SK-N-SH treated with all-trans-retinoic acid at 6 μM for 48 hours (cell line): Measurements from ENCODE around the gene SEPHS1.

Experiments
- ATAC-seq: fragments of 200-7000 bp; cut with Tn5 transposase; 3 replicates; pipeline ENCODE4 v1.9.1; 2020; ENCODE audit warnings: mild to moderate bottlenecking, moderate library complexity
- ARNTL ChIP-seq: fragments of 450-650 bp; formaldehyde crosslinking; IDR thresholded peaks from 2 replicates; pipeline ENCODE4 v1.5.0; 2020; ENCODE audit warnings: low read depth, mild to moderate bottlenecking, moderate library complexity, borderline replicate concordance
- CSDC2 ChIP-seq: fragments of 250-450 bp; sonication (Bioruptor Pico); IDR thresholded peaks from 2 replicates; pipeline ENCODE4 v1.5.0; 2020; ENCODE audit warnings: mild to moderate bottlenecking, moderate library complexity
- CSRNP3 ChIP-seq: fragments of 250-450 bp; sonication (Bioruptor Pico); IDR thresholded peaks from 2 replicates; pipeline ENCODE4 v1.5.1; 2021; ENCODE audit warnings: mild to moderate bottlenecking, moderate library complexity
- ESRRG ChIP-seq: fragments of 250-450 bp; sonication (Bioruptor Pico); IDR thresholded peaks from 2 replicates; pipeline ENCODE4 v1.6.1; 2021; ENCODE audit warnings: mild to moderate bottlenecking
- GLIS3 ChIP-seq: fragments of 250-450 bp; sonication (Bioruptor Pico); IDR thresholded peaks from 2 replicates; pipeline ENCODE4 v1.5.0; 2020; ENCODE audit warnings: mild to moderate bottlenecking, moderate library complexity
- ISL1 ChIP-seq: fragments of 250-450 bp; sonication (Bioruptor Pico); IDR thresholded peaks from 2 replicates; pipeline ENCODE4 v2.1.2; 2022; ENCODE audit warnings: mild to moderate bottlenecking, moderate library complexity
- OSR1 ChIP-seq: fragments of 250-450 bp; sonication (Bioruptor Pico); IDR thresholded peaks from 2 replicates; pipeline ENCODE4 v1.8.0; 2022; ENCODE audit warnings: moderate library complexity, mild to moderate bottlenecking, inconsistent platforms
- PPARA ChIP-seq: fragments of 250-450 bp; sonication (Bioruptor Pico); IDR thresholded peaks from 2 replicates; pipeline ENCODE4 v1.5.0; 2020; ENCODE audit warnings: mild to moderate bottlenecking, borderline replicate concordance
- RARB ChIP-seq: fragments of 250-450 bp; sonication (Bioruptor Pico); IDR thresholded peaks from 2 replicates; pipeline ENCODE4 v1.8.0; 2021; ENCODE audit warnings: mild to moderate bottlenecking, moderate library complexity
- SNAI2 ChIP-seq: fragments of 250-450 bp; sonication (Bioruptor Pico); IDR thresholded peaks from 2 replicates; pipeline ENCODE4 v1.5.0; 2020; ENCODE audit warnings: mild to moderate bottlenecking, moderate library complexity
- TCF4 ChIP-seq: fragments of 250-450 bp; sonication (Bioruptor Pico); IDR thresholded peaks from 2 replicates; pipeline ENCODE4 v1.8.0; 2021; ENCODE audit warnings: mild to moderate bottlenecking, moderate library complexity, borderline replicate concordance
- TOX ChIP-seq: fragments of 250-450 bp; sonication (Bioruptor Pico); IDR thresholded peaks from 2 replicates; pipeline ENCODE4 v1.8.0; 2021; ENCODE audit warnings: mild to moderate bottlenecking, moderate library complexity, borderline replicate concordance
- TSHZ2 ChIP-seq: fragments of 250-450 bp; sonication (Bioruptor Pico); IDR thresholded peaks from 2 replicates; pipeline ENCODE4 v1.5.0; 2020; ENCODE audit warnings: mild to moderate bottlenecking, moderate library complexity
- ZFP3 ChIP-seq: fragments of 250-450 bp; sonication (Bioruptor Pico); IDR thresholded peaks from 2 replicates; pipeline ENCODE4 v1.5.0; 2020; ENCODE audit warnings: mild to moderate bottlenecking, moderate library complexity
- ZFP30 ChIP-seq: fragments of 450-650 bp; formaldehyde crosslinking; IDR thresholded peaks from 2 replicates; pipeline ENCODE4 v1.5.0; 2022; ENCODE audit warnings: mild to moderate bottlenecking, moderate library complexity
- ZNF565 ChIP-seq: fragments of 450-650 bp; formaldehyde crosslinking; conservative IDR thresholded peaks from 2 replicates; pipeline ENCODE4 v1.5.0; 2020; ENCODE audit warnings: low read depth, mild to moderate bottlenecking, moderate library complexity
- ZNF70 ChIP-seq: fragments of 450-650 bp; formaldehyde crosslinking; IDR thresholded peaks from 2 replicates; pipeline ENCODE4 v1.5.0; 2020; ENCODE audit warnings: mild to moderate bottlenecking, moderate library complexity
- ZNF8 ChIP-seq: fragments of 450-650 bp; formaldehyde crosslinking; IDR thresholded peaks from 2 replicates; pipeline ENCODE4 v1.5.0; 2020; ENCODE audit warnings: mild to moderate bottlenecking, moderate library complexity
- TF ChIP-seq, protein P1 (sequence below): fragments of 250-450 bp; sonication (Bioruptor Pico); IDR thresholded peaks from 2 replicates; pipeline ENCODE4 v1.8.0; 2021; ENCODE audit warnings: low read depth, mild to moderate bottlenecking, moderate library complexity, borderline replicate concordance

SEPHS1 gene

DNA sequence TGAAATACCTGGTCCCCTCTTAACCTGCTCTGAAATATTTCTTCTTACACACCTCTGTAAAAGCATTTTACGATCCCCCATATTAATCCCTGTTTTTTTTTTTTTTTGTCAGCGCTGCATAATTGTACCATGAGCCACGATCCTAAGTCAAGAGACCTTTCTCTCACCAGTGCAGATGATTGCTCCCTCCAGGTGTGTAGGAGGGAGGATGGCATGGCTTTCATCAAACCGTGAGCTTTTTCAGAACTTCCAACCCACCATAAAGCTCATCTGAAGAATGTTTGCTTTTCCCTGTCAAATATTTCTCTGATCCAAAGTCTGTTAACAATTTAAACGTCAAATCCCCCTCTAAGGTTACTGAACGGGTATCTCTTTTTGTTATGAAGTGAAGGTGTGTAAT lies 28.2 kb upstream of the SEPHS1 start:
- no peak for ATAC-seq
- TF ChIP-seq ZFP30 (CRISPR knock-in tag) (no peak), OSR1 (CRISPR knock-in tag) (no peak), ISL1 (CRISPR knock-in tag) (no peak), ZNF565 (no peak), CSRNP3 (CRISPR knock-in tag) (no peak), TSHZ2 (CRISPR knock-in tag) (no peak), RARB (CRISPR knock-in tag) (no peak)

GRCh38 chr10:13375791-13376190 lies 27.7 kb upstream of the SEPHS1 start:
- TF ChIP-seq GLIS3, result no peak
- ATAC-seq, result no peak

- no peak for ATAC-seq
- no peak for TF ChIP-seq ZFP3
- no peak for TF ChIP-seq SNAI2
- TF ChIP-seq TSHZ2 (CRISPR knock-in tag), result no peak
- no peak for TF ChIP-seq ZNF8
- no peak for TF ChIP-seq TCF4 (CRISPR knock-in tag)
Observed at GRCh38 chr10:13373644-13374043, 25.6 kb upstream of the SEPHS1 start.

- TF ChIP-seq TCF4 (CRISPR knock-in tag), result no peak
- TF ChIP-seq, protein P1, sequence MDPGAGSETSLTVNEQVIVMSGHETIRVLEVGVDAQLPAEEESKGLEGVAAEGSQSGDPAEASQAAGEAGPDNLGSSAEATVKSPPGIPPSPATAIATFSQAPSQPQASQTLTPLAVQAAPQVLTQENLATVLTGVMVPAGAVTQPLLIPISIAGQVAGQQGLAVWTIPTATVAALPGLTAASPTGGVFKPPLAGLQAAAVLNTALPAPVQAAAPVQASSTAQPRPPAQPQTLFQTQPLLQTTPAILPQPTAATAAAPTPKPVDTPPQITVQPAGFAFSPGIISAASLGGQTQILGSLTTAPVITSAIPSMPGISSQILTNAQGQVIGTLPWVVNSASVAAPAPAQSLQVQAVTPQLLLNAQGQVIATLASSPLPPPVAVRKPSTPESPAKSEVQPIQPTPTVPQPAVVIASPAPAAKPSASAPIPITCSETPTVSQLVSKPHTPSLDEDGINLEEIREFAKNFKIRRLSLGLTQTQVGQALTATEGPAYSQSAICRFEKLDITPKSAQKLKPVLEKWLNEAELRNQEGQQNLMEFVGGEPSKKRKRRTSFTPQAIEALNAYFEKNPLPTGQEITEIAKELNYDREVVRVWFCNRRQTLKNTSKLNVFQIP (CRISPR knock-in tag), result no peak
- no peak for TF ChIP-seq CSRNP3 (CRISPR knock-in tag)
- no peak for TF ChIP-seq GLIS3
- no peak for TF ChIP-seq ZFP3
- no peak for TF ChIP-seq CSDC2
- no peak for TF ChIP-seq ARNTL (CRISPR knock-in tag)
- TF ChIP-seq ZNF70 (CRISPR knock-in tag), result no peak
- no peak for ATAC-seq
Observed at GRCh38 chr10:13372524-13372923, 24.4 kb upstream of the SEPHS1 start.

GRCh38 chr10:13371897-13372470 lies 23.9 kb upstream of the SEPHS1 start:
- ATAC-seq, result peak; percentile 100
- TF ChIP-seq ESRRG (CRISPR knock-in tag) (no peak), ZFP3 (no peak), RARB (CRISPR knock-in tag) (no peak), ZFP30 (CRISPR knock-in tag) (no peak), CSRNP3 (CRISPR knock-in tag) (no peak), PPARA (CRISPR knock-in tag) (no peak), TCF4 (CRISPR knock-in tag) (no peak), SNAI2 (no peak), TOX (CRISPR knock-in tag) (no peak)
- TF ChIP-seq, protein P1 (CRISPR knock-in tag), result no peak
